A673 (cell line): ENCODE results near the gene WT1. TPM values are rescaled to one million over a fixed set of nuclear protein-coding genes. Genes with fewer than 3 reads are reported as not detected.

Experiments
- BruUV-seq: library from RNA; stranded (reverse); fragments of 400-500 nt; replicated peaks from 2 replicates; lab custom pipeline; 2021; lab: Mats Ljungman, UMichigan
- CTCF ChIA-PET: fragments of 300-600 bp; sonication (Branson Sonifier 250); formaldehyde crosslinking; loops from one replicate; lab custom pipeline; 2022; ENCODE audit warnings: antibody characterized with exemption; lab: Charles Lee
- POLR2A ChIA-PET: fragments of 300-600 bp; sonication (Branson Sonifier 250); formaldehyde crosslinking; loops from one replicate; lab custom pipeline; 2022; ENCODE audit warnings: antibody characterized with exemption; ENCODE audit not compliant: low non-redundant PET; lab: Charles Lee
- DNase-seq: peaks from one replicate; pipeline ENCODE4 v3.0.0-alpha.2; 2015; ENCODE audit warnings: low spot score
- H3K27ac ChIP-seq: fragments of 200-600 bp; sonication (generic); 2 replicates; pipeline ENCODE4 v1.5.1; 2016; ENCODE audit warnings: mixed run types, low read depth, mild to moderate bottlenecking, mixed read lengths, antibody characterized with exemption, low read length; ENCODE audit not compliant: poor library complexity, severe bottlenecking
- H3K27me3 ChIP-seq: fragments of 200-600 bp; sonication (generic); replicated peaks from 2 replicates; pipeline ENCODE4 v1.6.1; 2017; ENCODE audit warnings: mixed run types, low read depth, mild to moderate bottlenecking, mixed read lengths, antibody characterized with exemption, low read length; ENCODE audit not compliant: insufficient read depth, poor library complexity
- H3K36me3 ChIP-seq: fragments of 200-600 bp; sonication (generic); 2 replicates; pipeline ENCODE4 v1.6.1; 2016; ENCODE audit warnings: mixed run types, mild to moderate bottlenecking, mixed read lengths, antibody characterized with exemption, low read length; ENCODE audit not compliant: insufficient read depth, poor library complexity, severe bottlenecking
- H3K4me1 ChIP-seq: fragments of 200-600 bp; sonication (generic); 2 replicates; pipeline ENCODE4 v1.6.1; 2017; ENCODE audit warnings: mixed run types, mild to moderate bottlenecking, mixed read lengths, antibody characterized with exemption, low read length; ENCODE audit not compliant: insufficient read depth, poor library complexity, severe bottlenecking
- H3K4me3 ChIP-seq: fragments of 200-600 bp; sonication (generic); 2 replicates; pipeline ENCODE4 v1.5.1; 2016; ENCODE audit warnings: low read depth, mixed run types, mild to moderate bottlenecking, mixed read lengths, low read length; ENCODE audit not compliant: poor library complexity, severe bottlenecking
- H3K9me3 ChIP-seq: fragments of 200-600 bp; sonication (generic); 2 replicates; pipeline ENCODE4 v1.6.1; 2016; ENCODE audit warnings: mixed run types, low read depth, mild to moderate bottlenecking, mixed read lengths, antibody characterized with exemption, low read length; ENCODE audit not compliant: poor library complexity, severe bottlenecking
- EZH2 ChIP-seq: fragments of 200-600 bp; sonication (generic); IDR thresholded peaks from 2 replicates; pipeline ENCODE4 v1.6.1; 2017; ENCODE audit warnings: borderline replicate concordance, low read depth, mild to moderate bottlenecking, mixed read lengths, antibody characterized with exemption, low read length; ENCODE audit not compliant: poor library complexity, severe bottlenecking
- intact Hi-C: fragments of 100-400 bp; cut with micrococcal nuclease; formaldehyde crosslinking; loops from one replicate; pipeline ENCODE4 v1.10.0; 2022; ENCODE audit not compliant: unreplicated experiment
- total RNA-seq: library from RNA; stranded (reverse); gene quantifications from 2 replicates; pipeline ENCODE4 v1.2.3, GENCODE V29; 2021
- TF ChIP-seq, protein P1 (sequence below): fragments of 300-800, 200-600 bp; sonication (generic); conservative IDR thresholded peaks from 2 replicates; pipeline ENCODE4 v1.5.1; 2017; ENCODE audit warnings: low read depth, mild to moderate bottlenecking, antibody characterized with exemption, low read length, moderate library complexity, mixed read lengths

The WT1 gene
- total RNA-seq, 1 experiment from 2014 or later = 10.4 TPM

DNA sequence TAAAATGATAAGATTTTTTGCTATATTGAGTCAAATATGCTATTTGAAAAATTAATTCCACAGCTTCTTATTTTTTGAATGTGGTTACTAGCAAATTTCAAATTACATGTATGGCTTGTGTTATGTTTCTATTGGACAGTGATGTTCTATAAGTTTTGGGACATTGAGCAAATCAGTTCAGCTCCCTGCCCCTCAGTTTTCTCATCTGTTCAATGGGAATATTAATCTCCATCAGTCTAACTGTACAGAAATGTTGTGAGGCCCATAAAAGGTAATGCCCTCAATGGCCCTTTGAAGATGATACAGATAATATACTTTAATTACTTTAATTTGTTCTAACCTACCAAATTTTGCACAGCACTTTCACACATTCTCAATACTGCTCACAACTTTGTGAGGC, 15.2 kb downstream of the WT1 start:
- no peak for DNase-seq
- POLR2A ChIA-PET = interaction anchor here (0.6 kb wide), 1 partner anchor 33 kb away, joined by 3 read pairs; no protein-coding TSS in a partner anchor
- H3K4me1 ChIP-seq = peaks cover 25% of the 10 kb centered on the region
- H3K4me3 ChIP-seq = no peak overlapping the region
- BruUV-seq = no TSS peak
- CTCF ChIA-PET = no interaction called here
- no peak overlapping the region for H3K27ac ChIP-seq
- no peaks in the 10 kb centered on the region for H3K36me3 ChIP-seq
- TF ChIP-seq, protein P1, sequence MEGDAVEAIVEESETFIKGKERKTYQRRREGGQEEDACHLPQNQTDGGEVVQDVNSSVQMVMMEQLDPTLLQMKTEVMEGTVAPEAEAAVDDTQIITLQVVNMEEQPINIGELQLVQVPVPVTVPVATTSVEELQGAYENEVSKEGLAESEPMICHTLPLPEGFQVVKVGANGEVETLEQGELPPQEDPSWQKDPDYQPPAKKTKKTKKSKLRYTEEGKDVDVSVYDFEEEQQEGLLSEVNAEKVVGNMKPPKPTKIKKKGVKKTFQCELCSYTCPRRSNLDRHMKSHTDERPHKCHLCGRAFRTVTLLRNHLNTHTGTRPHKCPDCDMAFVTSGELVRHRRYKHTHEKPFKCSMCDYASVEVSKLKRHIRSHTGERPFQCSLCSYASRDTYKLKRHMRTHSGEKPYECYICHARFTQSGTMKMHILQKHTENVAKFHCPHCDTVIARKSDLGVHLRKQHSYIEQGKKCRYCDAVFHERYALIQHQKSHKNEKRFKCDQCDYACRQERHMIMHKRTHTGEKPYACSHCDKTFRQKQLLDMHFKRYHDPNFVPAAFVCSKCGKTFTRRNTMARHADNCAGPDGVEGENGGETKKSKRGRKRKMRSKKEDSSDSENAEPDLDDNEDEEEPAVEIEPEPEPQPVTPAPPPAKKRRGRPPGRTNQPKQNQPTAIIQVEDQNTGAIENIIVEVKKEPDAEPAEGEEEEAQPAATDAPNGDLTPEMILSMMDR = no peak
- TF ChIP-seq EZH2 = no peak
- H3K27me3 ChIP-seq = peaks cover 14% of the 10 kb centered on the region
- no peaks in the 10 kb centered on the region for H3K9me3 ChIP-seq
- intact Hi-C loops = no loop called here

DNA sequence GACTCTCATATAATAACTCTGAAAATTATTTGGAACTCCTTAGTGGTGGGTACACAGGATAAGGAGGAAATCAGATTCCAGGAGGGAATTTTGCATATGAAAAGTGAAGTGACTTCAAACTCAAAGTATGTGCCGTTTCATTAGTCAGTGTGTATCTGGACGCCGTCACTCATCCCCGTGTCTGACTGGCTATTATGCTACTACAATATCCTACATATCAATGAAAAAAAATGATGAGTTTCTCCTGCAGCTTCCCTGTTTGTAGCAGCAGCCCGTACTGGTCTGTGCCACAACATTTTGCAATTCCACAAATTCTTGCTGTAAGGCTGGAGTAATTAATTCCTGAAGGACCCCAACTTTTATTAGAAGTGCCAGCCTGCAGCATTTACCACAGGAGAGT, 16.5 kb downstream of the WT1 start:
- Histone ChIP-seq H3K4me1 (peaks cover 25% of the 10 kb centered on the region), H3K27ac (no peak overlapping the region), H3K9me3 (no peaks in the 10 kb centered on the region), H3K4me3 (no peak overlapping the region), H3K27me3 (peaks cover 3% of the 10 kb centered on the region), H3K36me3 (no peaks in the 10 kb centered on the region)
- POLR2A ChIA-PET = no interaction called here
- CTCF ChIA-PET = interaction anchor here (0.9 kb wide), 1 partner anchor 29 kb away, joined by 5 read pairs; no protein-coding TSS in a partner anchor
- intact Hi-C loops = no loop called here
- TF ChIP-seq EZH2 = no peak
- TF ChIP-seq, protein P1 = no peak
- no peak for DNase-seq
- no TSS peak for BruUV-seq

DNA sequence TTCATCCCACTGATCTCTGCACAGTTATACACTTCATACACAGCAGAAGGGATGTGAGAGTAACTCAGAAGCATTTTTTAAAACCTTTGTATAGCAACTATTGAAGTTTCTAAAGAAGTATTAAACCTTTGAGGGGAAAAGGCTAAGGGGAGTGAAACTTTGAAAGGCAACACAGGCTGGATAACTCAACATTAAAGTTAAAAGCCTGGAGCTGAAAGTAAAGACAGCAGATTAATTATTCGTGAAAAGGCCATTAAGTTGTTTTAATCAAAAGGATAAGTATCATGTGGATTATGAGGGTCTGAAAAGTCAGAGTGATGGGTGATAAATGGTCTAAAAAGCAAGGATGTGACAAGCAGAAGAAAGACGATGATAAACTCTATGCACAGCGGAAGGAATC, 17.5 kb downstream of the WT1 start:
- BruUV-seq = no TSS peak
- Histone ChIP-seq H3K36me3 (no peaks in the 10 kb centered on the region), H3K4me1 (peaks cover 25% of the 10 kb centered on the region), H3K9me3 (no peaks in the 10 kb centered on the region), H3K27me3 (peaks cover 3% of the 10 kb centered on the region), H3K27ac (no peak overlapping the region), H3K4me3 (no peak overlapping the region)
- POLR2A ChIA-PET = no interaction called here
- CTCF ChIA-PET = no interaction called here
- intact Hi-C loops = no loop called here
- peak; percentile 5 for TF ChIP-seq EZH2
- TF ChIP-seq, protein P1 = no peak
- DNase-seq = no peak
